GM23338 (cell line): ENCODE results near the gene SLC37A2. TPM values are rescaled to one million over a fixed set of nuclear protein-coding genes. Genes with fewer than 3 reads are reported as not detected.

Source experiments
- ATAC-seq: fragments of 200-7000 bp; cut with Tn5 transposase; 3 replicates; pipeline ENCODE4 v1.9.1; 2020
- DNase-seq: peaks from one replicate; pipeline ENCODE4 v3.0.0-alpha.2; 2015; ENCODE audit warnings: low spot score
- H2AFZ ChIP-seq: fragments of 200-600 bp; sonication (generic); 2 replicates; pipeline ENCODE4 v1.8.0; 2016; ENCODE audit warnings: antibody characterized with exemption, mild to moderate bottlenecking, moderate library complexity
- H3F3A ChIP-seq: fragments of 200-600 bp; sonication (generic); replicated peaks from 2 replicates; pipeline ENCODE4 v1.8.0; 2017; ENCODE audit warnings: antibody characterized with exemption, mixed run types, low read depth
- H3K27ac ChIP-seq: fragments of 200-600 bp; sonication (generic); 2 replicates; pipeline ENCODE4 v1.6.1; 2016; ENCODE audit warnings: low read depth
- H3K27me3 ChIP-seq: fragments of 200-600 bp; sonication (generic); 2 replicates; pipeline ENCODE4 v1.8.0; 2016; ENCODE audit warnings: mild to moderate bottlenecking, mixed run types, moderate library complexity; ENCODE audit not compliant: insufficient read depth
- H3K36me3 ChIP-seq: fragments of 200-600 bp; sonication (generic); 2 replicates; pipeline ENCODE4 v1.8.0; 2016; ENCODE audit warnings: mild to moderate bottlenecking; ENCODE audit not compliant: insufficient read depth
- H3K4me1 ChIP-seq: fragments of 200-600 bp; sonication (generic); 2 replicates; pipeline ENCODE4 v1.8.0; 2016; ENCODE audit warnings: mild to moderate bottlenecking, moderate library complexity; ENCODE audit not compliant: insufficient read depth
- H3K4me2 ChIP-seq: fragments of 200-600 bp; sonication (generic); 2 replicates; pipeline ENCODE4 v1.7.1; 2017; ENCODE audit warnings: mixed run types
- H3K4me3 ChIP-seq: fragments of 200-600 bp; sonication (generic); 2 replicates; pipeline ENCODE4 v1.6.1; 2016; ENCODE audit warnings: mixed run types
- H3K79me2 ChIP-seq: fragments of 200-600 bp; sonication (generic); replicated peaks from 2 replicates; pipeline ENCODE4 v1.8.0; 2017; ENCODE audit warnings: mild to moderate bottlenecking; ENCODE audit not compliant: insufficient read depth
- H3K9me2 ChIP-seq: fragments of 200-600 bp; sonication (generic); 2 replicates; pipeline ENCODE4 v1.8.0; 2017; ENCODE audit not compliant: insufficient read depth
- H4K20me1 ChIP-seq: fragments of 200-600 bp; sonication (generic); replicated peaks from 2 replicates; pipeline ENCODE4 v1.8.0; 2017; ENCODE audit warnings: mild to moderate bottlenecking; ENCODE audit not compliant: insufficient read depth
- H3K27ac Mint-ChIP-seq: 2 replicates; pipeline ENCODE4 v1.8.0; 2020; ENCODE audit warnings: inconsistent platforms, mild to moderate bottlenecking, moderate library complexity, mixed read lengths
- H3K27me3 Mint-ChIP-seq: 3 replicates; pipeline ENCODE4 v1.8.0; 2022; ENCODE audit warnings: low read depth, mild to moderate bottlenecking, moderate library complexity, mixed read lengths, inconsistent platforms; ENCODE audit not compliant: insufficient read depth, poor library complexity
- H3K36me3 Mint-ChIP-seq: 3 replicates; pipeline ENCODE4 v1.8.0; 2021; ENCODE audit warnings: low read depth, mild to moderate bottlenecking, inconsistent platforms, moderate library complexity, mixed read lengths
- H3K4me1 Mint-ChIP-seq: 3 replicates; pipeline ENCODE4 v1.8.0; 2020; ENCODE audit warnings: mild to moderate bottlenecking, inconsistent platforms, mixed read lengths
- H3K4me3 Mint-ChIP-seq: 3 replicates; pipeline ENCODE4 v1.8.0; 2021; ENCODE audit warnings: moderate library complexity, mild to moderate bottlenecking, inconsistent platforms, mixed read lengths
- H3K9me3 Mint-ChIP-seq: 3 replicates; pipeline ENCODE4 v1.8.0; 2020; ENCODE audit warnings: moderate library complexity, mild to moderate bottlenecking, inconsistent platforms, mixed read lengths
- CREB1 ChIP-seq: fragments of 250-450 bp; sonication (Bioruptor Pico); IDR thresholded peaks from 2 replicates; pipeline ENCODE4 v1.5.0; 2020; ENCODE audit warnings: low read depth, mild to moderate bottlenecking, moderate library complexity
- EZH2phosphoT487 ChIP-seq: fragments of 200-600 bp; sonication (generic); IDR thresholded peaks from one replicate; pipeline ENCODE4 v1.8.1; 2018; ENCODE audit warnings: antibody characterized with exemption; ENCODE audit not compliant: unreplicated experiment
- JUNB ChIP-seq: IDR thresholded peaks from one replicate; pipeline ENCODE4 v1.6.1; 2016; ENCODE audit warnings: antibody characterized with exemption; ENCODE audit not compliant: unreplicated experiment
- POLR2AphosphoS5 ChIP-seq: IDR thresholded peaks from 2 replicates; pipeline ENCODE4 v1.6.1; 2016; ENCODE audit warnings: antibody characterized with exemption, low read depth
- ZNF114 ChIP-seq: fragments of 250-450 bp; sonication (Bioruptor Pico); IDR thresholded peaks from 2 replicates; pipeline ENCODE4 v1.5.0; 2020; ENCODE audit warnings: mild to moderate bottlenecking, moderate library complexity
- ZNF331 ChIP-seq: fragments of 250-450 bp; sonication (Bioruptor Pico); IDR thresholded peaks from 2 replicates; pipeline ENCODE4 v1.5.0; 2020; ENCODE audit warnings: low read depth, mild to moderate bottlenecking, moderate library complexity
- ZNF462 ChIP-seq: fragments of 250-450 bp; sonication (Bioruptor Pico); IDR thresholded peaks from 2 replicates; pipeline ENCODE4 v1.5.0; 2020; ENCODE audit warnings: mild to moderate bottlenecking, moderate library complexity
- polyA plus RNA-seq: library from polyadenylated mRNA; unstranded; fragments of >200 nt; fragmentation: Nextera tagmentation; extraction: Ambion mirVana; gene quantifications from 2 replicates; pipeline ENCODE4 v1.2.1, GENCODE V29; 2016
- total RNA-seq: library from RNA; depleted of rRNA; stranded (reverse); fragments of >200 nt; shearing (Covaris generic); gene quantifications from 2 replicates; pipeline ENCODE4 v1.2.3, GENCODE V29; 2014
- TF ChIP-seq, protein P1 (sequence below), 2 experiments: fragments of 200-600 bp in 1 of 2; sonication (generic) in 1 of 2; conservative IDR thresholded peaks; 2 replicates each; pipeline versions ENCODE4 v1.5.1 to v1.6.1; 2016 to 2017; ENCODE audit warnings: antibody characterized with exemption in 2 of 2, low read depth in 2 of 2, mild to moderate bottlenecking in 2 of 2, moderate library complexity in 1 of 2
- TF ChIP-seq, protein P2 (sequence below): IDR thresholded peaks from 2 replicates; pipeline ENCODE4 v1.6.1; 2016; ENCODE audit warnings: antibody characterized with exemption

The SLC37A2 gene
- total and polyA plus RNA-seq, 2 experiments from 2014 or later: 0.40 to 1.6 TPM

DNA sequence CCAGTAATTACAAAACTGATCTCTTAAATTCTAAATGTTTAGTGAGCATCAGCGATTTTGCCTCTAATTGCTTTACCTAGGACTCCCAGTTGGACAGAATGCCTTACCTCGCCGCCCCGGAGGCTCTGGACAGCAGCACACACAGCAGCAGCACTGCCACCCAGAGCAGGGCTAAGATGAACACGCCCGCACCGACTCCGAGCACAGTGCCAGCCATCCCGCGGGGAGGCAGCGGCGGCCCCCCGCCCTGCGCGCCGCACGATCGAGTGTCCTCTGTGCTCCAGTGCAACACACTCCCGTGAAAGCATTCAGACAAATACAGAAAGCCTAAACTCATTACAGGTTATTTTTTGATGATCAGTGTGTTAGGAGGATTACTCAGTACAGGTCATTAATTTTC lies 38.9 kb downstream of the SLC37A2 start:
- Histone ChIP-seq H3K36me3 (peaks cover 8% of the 10 kb centered on the region), H3F3A (no peaks in the 10 kb centered on the region; the same call in 1 of the 2 replicates), H2AFZ (no peak overlapping the region), H3K9me2 (no peaks in the 10 kb centered on the region), H3K4me3 (no peak overlapping the region), H3K27ac (no peak overlapping the region), H4K20me1 (no peaks in the 10 kb centered on the region), H3K79me2 (peaks cover 15% of the 10 kb centered on the region; the same call in 1 of the 2 replicates), H3K4me1 (peaks cover 8% of the 10 kb centered on the region; the same call in 1 of the 2 replicates), H3K4me2 (no peak overlapping the region), H3K27me3 (no peaks in the 10 kb centered on the region)
- peaks cover 36% of the 10 kb centered on the region for H3K9me3 Mint-ChIP-seq
- TF ChIP-seq ZNF462 (CRISPR knock-in tag): no peak
- no peak for TF ChIP-seq ZNF331
- no peak for TF ChIP-seq EZH2phosphoT487
- TF ChIP-seq POLR2AphosphoS5: no peak
- TF ChIP-seq JUNB: no peak
- H3K4me3 Mint-ChIP-seq: no peak overlapping the region
- H3K27ac Mint-ChIP-seq: no peak overlapping the region
- ATAC-seq (no peak), DNase-seq (no peak)
- H3K36me3 Mint-ChIP-seq: peaks cover 70% of the 10 kb centered on the region
- peaks cover 19% of the 10 kb centered on the region for H3K4me1 Mint-ChIP-seq
- H3K27me3 Mint-ChIP-seq: no peaks in the 10 kb centered on the region

- Histone ChIP-seq H2AFZ (no peak overlapping the region), H3K9me2 (no peaks in the 10 kb centered on the region), H3K27ac (no peak overlapping the region), H4K20me1 (no peaks in the 10 kb centered on the region), H3K4me1 (peaks cover 8% of the 10 kb centered on the region; the same call in 1 of the 2 replicates), H3K4me2 (no peak overlapping the region), H3K36me3 (peaks cover 11% of the 10 kb centered on the region), H3F3A (no peaks in the 10 kb centered on the region; the same call in 1 of the 2 replicates), H3K79me2 (peaks cover 15% of the 10 kb centered on the region; the same call in 1 of the 2 replicates), H3K27me3 (no peaks in the 10 kb centered on the region), H3K4me3 (no peak overlapping the region)
- Mint-ChIP-seq H3K27me3 (no peaks in the 10 kb centered on the region), H3K9me3 (peaks cover 39% of the 10 kb centered on the region), H3K36me3 (peaks cover 73% of the 10 kb centered on the region), H3K27ac (no peak overlapping the region), H3K4me1 (peaks cover 19% of the 10 kb centered on the region), H3K4me3 (no peak overlapping the region)
- no peak for ATAC-seq
- DNase-seq: no peak
- TF ChIP-seq CREB1 (CRISPR knock-in tag): no peak
- no peak for TF ChIP-seq POLR2AphosphoS5
- TF ChIP-seq, protein P1, sequence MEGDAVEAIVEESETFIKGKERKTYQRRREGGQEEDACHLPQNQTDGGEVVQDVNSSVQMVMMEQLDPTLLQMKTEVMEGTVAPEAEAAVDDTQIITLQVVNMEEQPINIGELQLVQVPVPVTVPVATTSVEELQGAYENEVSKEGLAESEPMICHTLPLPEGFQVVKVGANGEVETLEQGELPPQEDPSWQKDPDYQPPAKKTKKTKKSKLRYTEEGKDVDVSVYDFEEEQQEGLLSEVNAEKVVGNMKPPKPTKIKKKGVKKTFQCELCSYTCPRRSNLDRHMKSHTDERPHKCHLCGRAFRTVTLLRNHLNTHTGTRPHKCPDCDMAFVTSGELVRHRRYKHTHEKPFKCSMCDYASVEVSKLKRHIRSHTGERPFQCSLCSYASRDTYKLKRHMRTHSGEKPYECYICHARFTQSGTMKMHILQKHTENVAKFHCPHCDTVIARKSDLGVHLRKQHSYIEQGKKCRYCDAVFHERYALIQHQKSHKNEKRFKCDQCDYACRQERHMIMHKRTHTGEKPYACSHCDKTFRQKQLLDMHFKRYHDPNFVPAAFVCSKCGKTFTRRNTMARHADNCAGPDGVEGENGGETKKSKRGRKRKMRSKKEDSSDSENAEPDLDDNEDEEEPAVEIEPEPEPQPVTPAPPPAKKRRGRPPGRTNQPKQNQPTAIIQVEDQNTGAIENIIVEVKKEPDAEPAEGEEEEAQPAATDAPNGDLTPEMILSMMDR (conservative IDR thresholded peaks at IDR 0.05; ENCODE audit: low read depth in 2 of 2): no peak
- TF ChIP-seq, protein P2, sequence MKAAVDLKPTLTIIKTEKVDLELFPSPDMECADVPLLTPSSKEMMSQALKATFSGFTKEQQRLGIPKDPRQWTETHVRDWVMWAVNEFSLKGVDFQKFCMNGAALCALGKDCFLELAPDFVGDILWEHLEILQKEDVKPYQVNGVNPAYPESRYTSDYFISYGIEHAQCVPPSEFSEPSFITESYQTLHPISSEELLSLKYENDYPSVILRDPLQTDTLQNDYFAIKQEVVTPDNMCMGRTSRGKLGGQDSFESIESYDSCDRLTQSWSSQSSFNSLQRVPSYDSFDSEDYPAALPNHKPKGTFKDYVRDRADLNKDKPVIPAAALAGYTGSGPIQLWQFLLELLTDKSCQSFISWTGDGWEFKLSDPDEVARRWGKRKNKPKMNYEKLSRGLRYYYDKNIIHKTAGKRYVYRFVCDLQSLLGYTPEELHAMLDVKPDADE: no peak
- no peak for TF ChIP-seq ZNF114
Observed at GRCh38 chr11:125102510-125102909, 39.4 kb downstream of the SLC37A2 start.
